HepG2 (cell line): ENCODE results near the gene MAD2L2. TPM values are rescaled to one million over a fixed set of nuclear protein-coding genes. Genes with fewer than 3 reads are reported as not detected.

ENCODE experiments used
- ATAC-seq: fragments of 200-7000 bp; cut with Tn5 transposase; 3 replicates; pipeline ENCODE4 v1.9.1; 2020; ENCODE audit warnings: mild to moderate bottlenecking, moderate library complexity
- BruUV-seq: library from RNA; stranded (reverse); fragments of 400-500 nt; replicated peaks from 2 replicates; lab custom pipeline; 2021; lab: Mats Ljungman, UMichigan
- CTCF ChIA-PET: fragments of 300-600 bp; formaldehyde crosslinking; extraction: SDS; loops from one replicate; lab custom pipeline; 2021; ENCODE audit warnings: low total read pairs, inconsistent platforms, low intra/inter-chr PET ratio; lab: Yijun Ruan, JAX
- POLR2A ChIA-PET: fragments of 350-600 bp; sonication (Branson Sonifier 250); formaldehyde crosslinking; loops from one replicate; lab custom pipeline; 2020; ENCODE audit warnings: antibody characterized with exemption, inconsistent platforms; lab: Yijun Ruan, JAX
- DNase-seq: peaks from one replicate; pipeline ENCODE4 v3.0.0-alpha.2; 2015; ENCODE audit warnings: low spot score
- FAIRE-seq: peaks from 3 replicates; lab custom pipeline; 2011; peaks lifted over from hg19 to GRCh38; lab: Jason Lieb, UNC
- H2AFZ ChIP-seq: one replicate; pipeline ENCODE4 v1.6.1; 2011; ENCODE audit warnings: low read length, inconsistent platforms
- H3K27ac ChIP-seq: fragments of 300-600 bp; 3 replicates; pipeline ENCODE4 v1.8.0; 2011; ENCODE audit warnings: mixed run types, mild to moderate bottlenecking, mixed read lengths, low read length, inconsistent platforms; ENCODE audit not compliant: insufficient read depth; ENCODE audit errors: extremely low read length
- H3K27me3 ChIP-seq, 2 experiments: fragments of 200-600 bp in 1 of 2; 2 replicates in 1 of 2; 3 replicates in 1 of 2; pipeline versions ENCODE4 v1.6.0 to v1.8.0; 2011; ENCODE audit warnings: low read length in 2 of 2, mild to moderate bottlenecking in 2 of 2, moderate library complexity in 2 of 2, inconsistent platforms in 1 of 2; ENCODE audit not compliant: insufficient read depth in 2 of 2, control insufficient read depth in 1 of 2
- H3K36me3 ChIP-seq, 2 experiments: fragments of 200-600 bp in 1 of 2; replicated peaks in 1 of 2; 2 replicates in 1 of 2; 3 replicates in 1 of 2; pipeline versions ENCODE4 v1.5.1 to v1.8.0; 2011; ENCODE audit warnings: low read length in 2 of 2, inconsistent platforms in 1 of 2; ENCODE audit not compliant: insufficient read depth in 2 of 2, control insufficient read depth in 1 of 2
- H3K4me1 ChIP-seq: 2 replicates; pipeline ENCODE4 v1.5.1; 2012; ENCODE audit warnings: low read length, inconsistent platforms; ENCODE audit not compliant: insufficient read depth
- H3K4me2 ChIP-seq: 2 replicates; pipeline ENCODE4 v1.6.0; 2011; ENCODE audit warnings: low read depth, low read length, inconsistent platforms
- H3K4me3 ChIP-seq, 3 experiments: fragments of 200-600 bp in 1 of 3; sonication (generic), shearing (Covaris generic) in 1 of 3; replicated peaks in 1 of 3; 2 replicates each; pipeline ENCODE4 v1.5.1; 2011 to 2016; ENCODE audit warnings: low read length in 3 of 3, inconsistent platforms in 2 of 3, low read depth in 2 of 3, mild to moderate bottlenecking in 2 of 3, control low read depth in 1 of 3, mixed read lengths in 1 of 3; ENCODE audit not compliant: insufficient read depth in 1 of 3
- H3K79me2 ChIP-seq: one replicate; pipeline ENCODE4 v1.6.1; 2011; ENCODE audit warnings: low read length, inconsistent platforms; ENCODE audit not compliant: insufficient read depth
- H3K9ac ChIP-seq: 2 replicates; pipeline ENCODE4 v1.6.0; 2011; ENCODE audit warnings: mild to moderate bottlenecking, low read depth, low read length, inconsistent platforms; ENCODE audit not compliant: insufficient read depth
- H3K9me3 ChIP-seq: 2 replicates; pipeline ENCODE4 v1.5.1; 2012; ENCODE audit warnings: mild to moderate bottlenecking, low read length
- H4K20me1 ChIP-seq: 2 replicates; pipeline ENCODE4 v1.6.0; 2011; ENCODE audit warnings: inconsistent platforms, mild to moderate bottlenecking, low read length, moderate library complexity; ENCODE audit not compliant: insufficient read depth
- HNRNPL ChIP-seq: fragments of 200-400 bp; formaldehyde crosslinking; IDR thresholded peaks from 2 replicates; pipeline ENCODE4 v1.6.1; 2017; ENCODE audit warnings: mild to moderate bottlenecking, low read depth, low read length
- ZNF207 ChIP-seq: fragments of 450-650 bp; IDR thresholded peaks from 2 replicates; pipeline ENCODE4 v1.6.1; 2016; ENCODE audit warnings: antibody characterized with exemption, borderline replicate concordance
- ZNF446 ChIP-seq: sonication (generic); formaldehyde crosslinking; IDR thresholded peaks from 2 replicates; pipeline ENCODE4 v1.5.0; 2020; ENCODE audit warnings: mild to moderate bottlenecking, missing genetic modification reagents
- WGBS: methylation state at CpG from one replicate; pipeline ENCODE4 v1.1.6; 2017; ENCODE audit warnings: low lambda C conversion rate; 5-methylcytosine and 5-hydroxymethylcytosine counted together
- in situ Hi-C: cut with HindIII; loops from 2 replicates; pipeline ENCODE4 v1.10.0; 2017; ENCODE audit warnings: low pct_unique_long_range_greater_than_20kb; ENCODE audit not compliant: extremely low pct_ligation_motif_present
- intact Hi-C: fragments of 100-400 bp; cut with micrococcal nuclease; formaldehyde crosslinking; loops from one replicate; pipeline ENCODE4 v1.10.0; 2022; ENCODE audit not compliant: unreplicated experiment
- polyA plus RNA-seq, 8 experiments: library from polyadenylated mRNA; depleted of rRNA in 3 of 8; stranded (reverse) in 7 of 8; unstranded in 1 of 8; fragments of >200 nt; fragmentation: Illumina TruSeq in 4 of 8; extraction: Trizol in 4 of 8; gene quantifications; 2 replicates each; pipeline versions ENCODE4 v1.2.1 to v1.2.3, GENCODE V29; 2011 to 2016; ENCODE audit warnings: low read depth in 4 of 8, missing spikeins in 1 of 8, mixed read lengths in 1 of 8; ENCODE audit not compliant: insufficient read depth in 1 of 8
- total RNA-seq, 5 experiments: library from RNA; depleted of rRNA; stranded (reverse); fragments of >200 nt; fragmentation: Illumina TruSeq; extraction: Trizol; gene quantifications; 2 replicates each; pipeline ENCODE4 v1.2.3, GENCODE V29; 2016; ENCODE audit warnings: low read depth in 1 of 5
- TF ChIP-seq, protein P1 (sequence below): sonication (generic); formaldehyde crosslinking; conservative IDR thresholded peaks from 2 replicates; pipeline ENCODE4 v1.5.0; 2020; ENCODE audit warnings: missing genetic modification reagents

MAD2L2 gene
- total and polyA plus RNA-seq, 2 of the 13 experiments (the other 11 are each of a cell fraction or from before 2014, with no cell fraction given): 51.8 to 53.8 TPM

GRCh38 chr1:11673089-11673769 is 7.7 kb downstream of the MAD2L2 start:
- Histone ChIP-seq H3K9me3 (no peaks in the 10 kb centered on the region), H3K36me3 (peaks cover 11 to 37% of the 10 kb centered on the region in 2 experiments), H3K4me2 (no peak overlapping the region), H3K4me3 (no peak overlapping the region), H3K9ac (no peak overlapping the region), H3K79me2 (no peaks in the 10 kb centered on the region), H2AFZ (no peak overlapping the region), H3K27ac (no peak overlapping the region), H3K27me3 (no peaks in the 10 kb centered on the region), H3K4me1 (peaks cover 33% of the 10 kb centered on the region), H4K20me1 (no peaks in the 10 kb centered on the region)
- in situ Hi-C loops (no loop called here), intact Hi-C loops (no loop called here)
- ATAC-seq (no peak), FAIRE-seq (no peak), DNase-seq (no peak)
- TF ChIP-seq, protein P1, sequence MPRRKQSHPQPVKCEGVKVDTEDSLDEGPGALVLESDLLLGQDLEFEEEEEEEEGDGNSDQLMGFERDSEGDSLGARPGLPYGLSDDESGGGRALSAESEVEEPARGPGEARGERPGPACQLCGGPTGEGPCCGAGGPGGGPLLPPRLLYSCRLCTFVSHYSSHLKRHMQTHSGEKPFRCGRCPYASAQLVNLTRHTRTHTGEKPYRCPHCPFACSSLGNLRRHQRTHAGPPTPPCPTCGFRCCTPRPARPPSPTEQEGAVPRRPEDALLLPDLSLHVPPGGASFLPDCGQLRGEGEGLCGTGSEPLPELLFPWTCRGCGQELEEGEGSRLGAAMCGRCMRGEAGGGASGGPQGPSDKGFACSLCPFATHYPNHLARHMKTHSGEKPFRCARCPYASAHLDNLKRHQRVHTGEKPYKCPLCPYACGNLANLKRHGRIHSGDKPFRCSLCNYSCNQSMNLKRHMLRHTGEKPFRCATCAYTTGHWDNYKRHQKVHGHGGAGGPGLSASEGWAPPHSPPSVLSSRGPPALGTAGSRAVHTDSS: no peak
- TF ChIP-seq ZNF207 (no peak), ZNF446 (CRISPR knock-in tag) (no peak), HNRNPL (0 out of 2 replicates have a peak, but pooled peaks have one; percentile 75)
- POLR2A ChIA-PET: interaction anchor here (1.3 to 3.0 kb wide), 4 partner anchors 9 to 64 kb away, joined by 3 to 16 read pairs (median 8); partner anchors contain the start of gene FBXO6
- WGBS: 95% methylated on average over 11 of the region's 14 CpGs
- CTCF ChIA-PET: no interaction called here
- no TSS peak for BruUV-seq
